GM21576 (cell line): ENCODE measurements around the gene PDGFC.
"Not testable (repeated sequence)": the region's sequence is repeated elsewhere in the genome, so short reads cannot be mapped to it uniquely, and the experiment has no call there.

Experiments
- ATAC-seq: cut with Tn5 transposase; IDR thresholded peaks from one replicate; pipeline ENCODE4 v1.9.1; 2021; ENCODE audit warnings: mild to moderate bottlenecking, moderate library complexity; ENCODE audit not compliant: unreplicated experiment

Gene PDGFC

DNA sequence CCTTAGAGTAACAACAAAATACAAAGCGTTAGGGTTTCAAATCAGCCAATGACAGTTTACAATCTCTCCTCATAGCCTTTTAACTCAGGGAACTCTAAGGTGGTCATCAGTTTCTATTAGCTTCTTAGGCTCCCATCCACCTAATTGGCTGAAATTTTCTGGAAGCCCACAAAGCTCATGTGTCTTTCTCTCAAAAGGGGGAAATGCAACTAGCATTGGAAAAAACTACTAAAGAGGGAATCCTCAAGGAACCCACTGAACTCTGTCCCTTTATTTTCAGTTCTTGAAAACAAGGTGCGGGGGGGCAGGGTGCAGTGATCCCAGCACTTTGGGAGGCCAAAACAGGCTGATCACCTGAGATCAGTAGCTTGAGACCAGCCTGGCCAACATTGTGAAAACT lies 56.4 kb downstream of the PDGFC start:
- ATAC-seq = no peak

- no peak for ATAC-seq
Observed at GRCh38 chr4:156913234-156913633, 58.4 kb downstream of the PDGFC start.

- ATAC-seq = no peak
Observed at GRCh38 chr4:156909010-156909409, 62.6 kb downstream of the PDGFC start.

- no peak for ATAC-seq
Observed at GRCh38 chr4:156906325-156906724, 65.3 kb downstream of the PDGFC start.

DNA sequence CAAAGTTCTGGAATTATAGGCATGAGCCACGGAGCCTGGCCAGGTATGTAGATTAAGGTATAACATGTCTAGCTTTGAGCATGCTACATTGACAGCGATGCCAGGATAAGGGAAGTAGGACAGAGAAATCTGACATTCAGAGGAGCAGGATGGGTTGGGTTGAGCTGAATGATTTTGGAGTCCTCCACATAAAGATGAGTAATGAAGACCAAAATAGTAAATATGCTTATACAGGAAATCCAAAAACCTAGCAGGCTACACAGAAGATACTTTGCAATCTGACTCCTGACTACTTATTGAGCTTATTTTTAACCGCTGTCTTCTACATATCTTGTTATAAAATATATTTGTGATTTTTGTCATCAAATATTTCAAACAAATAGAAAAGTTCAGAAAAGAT lies 69.7 kb downstream of the PDGFC start:
- ATAC-seq = no peak

- ATAC-seq = no peak
Observed at GRCh38 chr4:156898373-156899117, 73.1 kb downstream of the PDGFC start.

DNA sequence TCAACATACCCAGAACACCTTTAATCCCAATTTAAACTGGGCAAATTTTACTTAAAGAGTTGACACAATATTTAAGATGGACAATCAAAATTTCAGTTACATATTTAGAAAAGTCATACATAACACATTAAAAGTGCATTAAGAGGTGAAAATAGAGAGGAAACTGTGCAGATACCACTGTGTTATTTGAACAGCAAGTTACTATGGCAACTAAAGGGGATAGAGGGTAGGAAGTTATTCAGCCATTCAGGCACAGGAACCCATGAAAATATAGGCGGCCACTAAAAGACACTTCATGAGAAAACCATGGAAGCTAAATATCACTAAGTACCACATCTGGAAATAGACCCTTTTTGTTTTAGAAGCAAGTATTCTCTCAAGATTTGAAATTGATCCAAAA lies 75.1 kb downstream of the PDGFC start:
- no peak for ATAC-seq

DNA sequence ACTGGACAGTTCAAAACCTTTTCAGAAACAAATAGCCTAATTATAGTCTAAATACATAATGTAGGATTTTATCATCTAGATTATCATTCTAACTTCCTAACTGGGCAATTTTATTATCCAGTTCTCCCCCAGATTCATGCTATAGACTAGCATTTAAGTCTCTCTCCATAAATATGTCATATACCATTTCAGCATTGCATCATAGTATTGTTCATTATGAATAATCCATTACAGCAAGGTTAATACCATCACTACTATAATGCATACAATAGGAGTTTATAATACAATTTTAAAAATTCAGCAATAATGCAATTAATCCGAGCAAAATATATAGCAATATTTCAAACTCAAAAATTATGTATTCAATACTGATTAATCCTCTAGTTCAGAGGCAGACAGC lies 77.4 kb downstream of the PDGFC start:
- no peak for ATAC-seq

- ATAC-seq = no peak
Observed at GRCh38 chr4:156892805-156893204, 78.8 kb downstream of the PDGFC start.

DNA sequence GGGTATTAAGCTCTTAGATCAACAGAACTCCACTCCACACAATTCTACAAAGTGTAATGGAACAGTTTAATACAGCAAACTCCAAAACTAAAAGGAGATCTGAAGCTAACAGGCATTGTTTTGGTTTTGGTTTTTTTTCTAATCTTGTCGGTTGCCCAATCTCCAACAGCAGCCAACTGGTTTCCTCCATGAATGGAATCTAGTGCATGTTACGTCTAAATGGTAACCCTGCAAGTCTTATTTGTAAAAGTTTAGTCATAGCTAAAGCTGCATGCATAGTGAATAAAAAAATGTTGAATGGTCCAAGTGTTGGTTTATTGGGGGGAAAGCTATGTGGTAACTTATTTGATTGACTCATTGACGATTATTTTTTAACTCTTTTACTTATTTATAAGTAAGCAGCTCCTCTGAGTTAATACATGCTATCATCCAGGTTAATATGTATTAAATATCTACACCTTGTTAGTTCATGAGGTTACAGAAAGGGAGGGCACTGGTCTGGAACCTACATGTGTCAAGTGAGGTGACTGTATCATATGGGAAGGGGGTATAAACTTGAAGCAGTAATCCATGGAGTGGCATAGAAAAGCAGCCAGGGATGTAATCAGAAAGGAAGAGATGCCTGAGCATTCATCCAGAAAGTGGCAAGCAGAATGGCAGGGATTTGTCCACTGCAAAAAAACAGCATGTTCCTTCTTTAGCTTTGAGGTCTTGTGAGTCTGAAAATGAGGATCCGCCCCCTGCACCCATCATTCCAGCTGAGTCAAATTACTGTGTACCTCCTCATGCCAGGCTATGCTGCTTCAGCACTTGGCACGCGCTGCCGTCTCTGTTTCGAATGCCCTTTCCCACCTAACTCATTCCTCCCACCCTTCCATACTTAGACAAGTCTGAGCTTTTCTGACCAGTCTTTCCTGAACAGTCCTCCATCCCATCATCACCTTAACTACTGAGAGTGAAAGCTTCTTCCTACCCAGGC lies 81.7 kb downstream of the PDGFC start:
- no peak for ATAC-seq

DNA sequence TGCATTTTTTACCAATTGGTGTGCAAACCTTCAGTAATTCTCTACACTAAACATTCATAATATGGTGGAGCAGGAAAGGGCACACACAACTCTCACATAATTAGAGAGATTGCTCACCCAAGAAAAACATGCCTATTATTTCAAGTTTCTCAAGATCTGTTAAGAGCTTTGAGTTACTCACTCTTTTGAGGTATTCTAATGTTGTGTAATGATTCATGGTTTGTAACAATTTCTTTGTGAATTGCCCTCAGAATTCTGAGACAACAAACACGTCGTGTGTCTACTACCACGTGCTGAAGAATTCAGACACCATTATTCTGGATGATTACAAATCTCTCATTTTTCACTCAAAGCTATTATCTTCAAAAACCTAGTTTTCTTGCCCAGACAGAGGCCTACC lies 82.8 kb downstream of the PDGFC start:
- no peak for ATAC-seq

DNA sequence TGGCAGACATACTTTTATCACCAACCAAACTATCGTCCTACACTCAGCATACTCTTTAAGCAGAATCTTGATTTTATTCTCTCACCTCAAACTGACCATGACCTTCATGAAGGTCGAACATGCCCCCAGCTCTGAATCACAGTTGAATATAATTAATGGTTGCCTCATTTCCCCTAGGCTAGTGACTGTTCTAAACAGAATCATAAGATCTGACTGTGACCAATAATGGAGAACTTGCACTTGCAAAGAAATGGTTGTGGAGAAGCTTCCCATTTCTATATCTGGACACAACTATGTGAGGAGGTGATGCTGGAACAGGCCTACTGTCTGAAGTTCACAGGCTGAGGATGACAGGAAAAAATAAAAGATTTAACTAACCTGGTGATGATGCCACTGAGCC lies 85.1 kb downstream of the PDGFC start:
- ATAC-seq = no peak

DNA sequence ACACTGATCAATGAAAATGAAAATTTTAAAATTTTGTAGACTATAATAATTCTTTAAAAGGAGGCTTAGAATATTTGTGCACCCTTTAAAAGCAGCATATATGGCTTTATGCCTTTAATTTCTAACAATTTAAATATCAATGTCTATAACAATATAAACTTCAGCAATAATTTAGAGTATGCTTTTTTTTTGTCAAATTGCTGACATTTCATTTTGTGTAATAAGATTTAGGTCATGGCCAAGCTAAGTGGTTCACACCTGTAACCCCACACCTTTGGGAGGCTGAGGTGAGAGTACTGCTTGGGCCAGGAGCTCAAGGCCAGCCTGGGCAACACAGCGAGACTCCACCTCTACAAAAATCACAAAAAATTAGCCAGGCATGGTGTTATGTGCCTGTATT lies 86.2 kb downstream of the PDGFC start:
- ATAC-seq = no peak

DNA sequence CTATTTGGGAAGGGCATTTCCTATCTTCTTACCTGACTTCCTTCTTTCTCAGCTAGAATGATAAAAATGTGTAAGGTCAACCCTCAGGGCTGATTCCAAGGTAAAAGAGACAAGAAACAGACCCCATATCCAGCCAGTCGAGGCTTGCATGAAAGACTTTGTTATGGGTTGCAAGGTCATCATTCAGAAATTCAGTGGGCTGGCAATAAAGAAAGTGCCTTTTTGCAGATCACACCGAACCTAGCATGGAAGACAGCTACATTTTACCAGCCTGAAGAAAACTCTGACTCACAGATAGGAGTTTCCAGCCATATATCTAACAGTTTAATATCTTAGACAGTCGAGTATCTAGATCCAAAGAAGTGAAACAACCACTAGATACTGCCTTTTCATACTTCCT lies 87.4 kb downstream of the PDGFC start:
- no peak for ATAC-seq

DNA sequence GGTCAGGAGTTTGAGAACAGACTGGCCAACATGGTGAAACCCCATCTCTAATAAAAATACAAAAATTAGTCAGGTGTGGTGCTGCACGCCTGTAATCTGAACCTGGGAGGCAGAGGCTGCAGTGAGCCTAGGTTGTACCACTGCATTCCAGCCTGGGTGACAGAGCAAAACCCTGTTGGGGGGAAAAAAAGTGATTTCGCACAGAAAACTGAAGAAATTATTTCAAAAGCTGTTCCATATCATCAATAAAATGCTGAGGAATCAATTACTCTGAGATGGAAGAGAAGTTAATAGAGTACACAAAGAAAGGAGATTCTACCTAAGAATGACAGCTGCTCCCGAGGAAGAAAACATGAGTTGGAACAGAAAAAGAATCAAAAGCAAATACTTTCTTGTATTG lies 95.9 kb downstream of the PDGFC start:
- no peak for ATAC-seq

GRCh38 chr4:156875055-156875454 lies 96.5 kb downstream of the PDGFC start:
- no peak for ATAC-seq

DNA sequence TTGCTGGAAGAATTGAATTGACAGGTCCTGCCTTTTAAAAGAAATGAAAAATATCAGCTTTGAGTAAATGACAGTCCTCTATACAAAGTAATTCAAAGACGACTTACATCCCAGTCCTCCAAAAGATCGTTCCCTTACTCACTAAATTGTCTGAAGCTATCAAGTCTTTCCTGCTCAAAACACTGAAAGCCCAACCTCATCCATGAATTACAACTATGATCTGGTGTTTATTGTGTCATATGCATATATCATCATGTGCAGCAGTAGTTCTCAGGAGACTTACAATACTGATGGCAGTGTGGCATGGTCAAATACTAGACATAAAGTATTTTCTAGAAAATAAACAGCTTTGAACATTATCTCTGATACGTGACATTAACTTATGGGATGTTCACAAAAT lies 97.8 kb downstream of the PDGFC start:
- ATAC-seq = no peak

DNA sequence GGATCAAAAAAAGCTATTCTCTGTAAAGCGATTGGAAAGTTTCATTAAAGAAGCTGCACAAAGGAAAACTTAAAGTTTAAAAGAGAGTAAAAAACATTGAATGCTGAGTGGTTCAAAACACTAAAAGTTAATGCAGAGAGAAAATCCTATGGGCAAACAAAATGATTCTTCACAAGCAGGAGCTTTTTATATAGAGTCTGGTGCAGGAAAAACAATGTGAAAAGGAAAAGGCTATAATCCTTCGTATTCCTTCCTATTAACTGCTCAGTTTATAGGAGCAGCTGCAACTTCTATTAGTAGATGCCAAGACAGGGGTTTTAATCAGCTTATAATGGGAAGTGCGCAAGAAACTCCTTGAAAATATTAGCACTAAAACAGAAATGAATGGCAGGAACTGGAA lies 100.7 kb downstream of the PDGFC start:
- no peak for ATAC-seq

GRCh38 chr4:156870131-156870530 lies 101.5 kb downstream of the PDGFC start:
- no peak for ATAC-seq

DNA sequence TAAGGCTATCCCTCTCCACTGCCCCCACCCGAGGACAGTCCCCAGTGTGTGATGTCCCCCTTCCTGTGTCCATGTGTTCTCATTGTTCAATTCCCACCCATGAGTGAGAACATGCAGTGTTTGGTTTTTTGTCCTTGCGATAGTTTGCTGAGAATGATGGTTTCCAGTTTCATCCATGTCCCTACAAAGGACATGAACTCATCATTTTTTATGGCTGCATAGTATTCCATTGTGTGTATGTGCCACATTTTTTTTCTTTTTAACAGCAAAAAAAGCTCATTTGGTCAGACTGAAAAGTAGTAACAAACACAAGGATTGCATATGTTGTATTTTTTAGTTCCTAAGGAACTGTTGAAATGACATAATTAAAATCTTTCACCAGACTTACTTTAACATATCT lies 105.5 kb downstream of the PDGFC start:
- not testable (repeated sequence) for ATAC-seq

DNA sequence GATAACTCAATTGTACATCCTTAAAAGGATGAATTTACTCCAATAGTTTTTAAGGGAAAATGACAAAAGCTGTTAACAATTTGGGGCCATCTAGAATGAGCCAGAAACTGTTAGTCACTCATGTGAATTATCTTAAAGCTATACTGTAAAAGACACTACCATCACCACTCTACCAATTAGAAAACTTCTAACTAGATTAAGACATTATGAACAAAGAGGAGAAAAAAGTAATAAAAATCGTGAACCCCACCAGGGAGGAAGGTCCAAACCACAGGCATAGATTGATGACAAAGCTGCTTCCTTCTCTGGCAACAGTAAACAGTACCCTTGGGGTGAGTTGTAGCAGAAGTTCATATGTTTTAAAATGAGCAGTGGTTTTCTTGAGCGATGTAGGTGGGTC lies 106.1 kb downstream of the PDGFC start:
- no peak for ATAC-seq

DNA sequence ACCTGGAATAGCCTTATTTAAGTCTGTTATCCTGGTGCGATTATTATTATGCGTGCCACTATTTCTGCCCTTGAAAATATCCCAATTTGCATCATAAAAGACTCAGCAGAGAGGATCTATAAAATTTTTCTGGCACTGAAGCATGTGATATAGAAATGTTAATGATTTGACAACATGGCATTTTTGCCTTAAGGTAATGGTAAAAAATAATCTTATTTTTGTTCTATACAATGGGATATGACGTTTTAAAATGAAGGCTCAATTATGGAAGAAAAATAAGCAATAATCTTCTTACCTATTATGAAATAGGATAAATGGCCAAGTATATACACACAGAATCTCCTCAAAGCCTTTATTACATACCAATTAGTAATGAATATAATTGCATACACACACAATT lies 113.5 kb downstream of the PDGFC start:
- no peak for ATAC-seq
